Measurements from ENCODE around the gene STAT5B. TPM values are rescaled to one million over a fixed set of nuclear protein-coding genes. Genes with fewer than 3 reads are reported as not detected.

The STAT5B gene
- total RNA-seq, 1 experiment from 2014 or later, result 42.9 TPM

DNA sequence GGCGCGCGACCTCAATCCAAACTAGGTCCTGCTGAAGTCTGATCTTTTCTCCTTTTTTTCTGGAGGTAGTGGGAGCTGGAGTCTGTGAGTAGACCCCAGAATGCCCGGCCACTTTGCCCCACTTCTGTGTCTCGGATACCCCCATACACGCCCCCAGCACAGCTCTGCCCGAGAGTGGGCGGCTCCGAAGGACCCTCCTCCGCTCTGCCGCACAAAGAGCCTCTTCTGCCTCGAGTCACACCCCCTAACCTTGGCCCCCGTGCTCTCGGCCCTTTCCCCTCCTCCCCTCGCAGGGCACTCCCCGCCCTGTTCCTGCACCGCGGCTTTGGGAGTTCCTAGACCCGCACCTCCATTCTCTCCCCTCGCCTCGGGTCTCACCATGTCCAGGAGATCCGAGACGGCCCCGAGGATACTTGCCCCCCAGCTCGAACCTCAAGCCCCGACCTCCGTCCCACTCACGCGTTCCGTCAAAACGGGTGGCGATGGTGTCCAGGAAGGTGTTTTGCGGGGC, 95.7 kb downstream of the STAT5B start:
- no peak overlapping the region; a peak in 1 of 7 replicates for H3K27ac Mint-ChIP-seq
- peaks cover 10% of the 10 kb centered on the region; the same call in 1 of the 2 replicates for H3K27me3 ChIP-seq (ENCODE audit: insufficient read depth, low read length)
- H3K4me3 Mint-ChIP-seq, result peak overlapping the region; percentile 63 to 87

More for the DNA sequence above, 95.7 kb downstream of the STAT5B start:
- Histone ChIP-seq H3K9me3 (ENCODE audit: control insufficient read depth, low read depth, low read length) (no peaks in the 10 kb centered on the region), H3K4me2 (ENCODE audit: insufficient read depth, insufficient read length, low read length) (peak overlapping the region; percentile 60), H3K4me1 (ENCODE audit: insufficient read depth, low read length) (peaks cover 3% of the 10 kb centered on the region; the same call in 1 of the 2 replicates), H3K9ac (ENCODE audit: extremely low read depth, insufficient read length, low read length) (no peak overlapping the region), H3K79me1 (ENCODE audit: insufficient read depth, low read depth, low read length, poor library complexity, severe bottlenecking) (no peaks in the 10 kb centered on the region), H2BK15ac (ENCODE audit: low read depth, low read length) (no peak overlapping the region), H3K23me2 (ENCODE audit: insufficient read length, low read depth, low read length, poor library complexity, severe bottlenecking) (peaks cover 21% of the 10 kb centered on the region), H2BK12ac (ENCODE audit: insufficient read length, low read depth, low read length) (no peak overlapping the region), H3K27ac (ENCODE audit: insufficient read length, low read depth, low read length) (no peak overlapping the region), H3K4ac (ENCODE audit: low read depth, low read length) (no peak overlapping the region), H4K5ac (ENCODE audit: insufficient read length, low read depth, low read length) (no peak overlapping the region), H3K79me2 (ENCODE audit: insufficient read depth, low read length) (no peaks in the 10 kb centered on the region), H2BK5ac (ENCODE audit: insufficient read length, low read length) (no peak overlapping the region), H3K23ac (ENCODE audit: insufficient read length, low read depth, low read length) (no peak overlapping the region), H4K8ac (replicated peaks; ENCODE audit: insufficient read length, low read depth, low read length) (no peak overlapping the region), H2AK5ac (ENCODE audit: insufficient read length, low read length) (no peak overlapping the region), H3T11ph (ENCODE audit: low read length) (no peak overlapping the region), H2BK20ac (ENCODE audit: low read depth, low read length, poor library complexity, severe bottlenecking) (no peak overlapping the region), H3K14ac (ENCODE audit: insufficient read depth, low read length) (no peak overlapping the region), H3K56ac (ENCODE audit: insufficient read length, low read depth, low read length) (no peak overlapping the region), H4K20me1 (ENCODE audit: control insufficient read depth, insufficient read depth, insufficient read length) (peaks cover 3% of the 10 kb centered on the region), H3K18ac (ENCODE audit: insufficient read length, low read depth, low read length) (no peak overlapping the region), H2AFZ (ENCODE audit: low read length) (no peak overlapping the region), H2BK120ac (ENCODE audit: low read depth, low read length, poor library complexity, severe bottlenecking) (no peak overlapping the region), H4K91ac (ENCODE audit: insufficient read length, low read depth, low read length) (no peak overlapping the region)
- TF ChIP-seq, protein P1, sequence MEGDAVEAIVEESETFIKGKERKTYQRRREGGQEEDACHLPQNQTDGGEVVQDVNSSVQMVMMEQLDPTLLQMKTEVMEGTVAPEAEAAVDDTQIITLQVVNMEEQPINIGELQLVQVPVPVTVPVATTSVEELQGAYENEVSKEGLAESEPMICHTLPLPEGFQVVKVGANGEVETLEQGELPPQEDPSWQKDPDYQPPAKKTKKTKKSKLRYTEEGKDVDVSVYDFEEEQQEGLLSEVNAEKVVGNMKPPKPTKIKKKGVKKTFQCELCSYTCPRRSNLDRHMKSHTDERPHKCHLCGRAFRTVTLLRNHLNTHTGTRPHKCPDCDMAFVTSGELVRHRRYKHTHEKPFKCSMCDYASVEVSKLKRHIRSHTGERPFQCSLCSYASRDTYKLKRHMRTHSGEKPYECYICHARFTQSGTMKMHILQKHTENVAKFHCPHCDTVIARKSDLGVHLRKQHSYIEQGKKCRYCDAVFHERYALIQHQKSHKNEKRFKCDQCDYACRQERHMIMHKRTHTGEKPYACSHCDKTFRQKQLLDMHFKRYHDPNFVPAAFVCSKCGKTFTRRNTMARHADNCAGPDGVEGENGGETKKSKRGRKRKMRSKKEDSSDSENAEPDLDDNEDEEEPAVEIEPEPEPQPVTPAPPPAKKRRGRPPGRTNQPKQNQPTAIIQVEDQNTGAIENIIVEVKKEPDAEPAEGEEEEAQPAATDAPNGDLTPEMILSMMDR (conservative IDR thresholded peaks at IDR 0.05), result no peak
- Mint-ChIP-seq H3K27me3 (ENCODE audit: low read depth) (peaks cover 68% of the 10 kb centered on the region), H3K4me1 (peaks cover 19 to 33% of the 10 kb centered on the region in 2 experiments), H3K36me3 (ENCODE audit: insufficient read depth in 1 of 3, low read depth in 3 of 3) (no peaks in the 10 kb centered on the region; a peak in 1 of 7 replicates), H3K9me3 (no peaks in the 10 kb centered on the region; a peak in 1 of 5 replicates)
- WGBS (ENCODE audit: extremely low coverage, insufficient read length, low lambda C conversion rate), result no CpG with 5 or more reads among the region's 33 CpGs
- DNase-seq, result peak; percentile 64

Measured in H9 (cell line).